H1 (cell line): ENCODE measurements around the gene MCC. TPM values are rescaled to one million over a fixed set of nuclear protein-coding genes. Genes with fewer than 3 reads are reported as not detected.

Source experiments
- CTCF ChIA-PET: fragments of 300-600 bp; sonication (Branson Sonifier 250); formaldehyde crosslinking; loops from one replicate; lab custom pipeline; 2021; ENCODE audit not compliant: partially characterized antibody; lab: Charles Lee
- POLR2A ChIA-PET: fragments of 300-600 bp; sonication (Branson Sonifier 250); formaldehyde crosslinking; loops from one replicate; lab custom pipeline; 2021; ENCODE audit warnings: inconsistent platforms; ENCODE audit not compliant: partially characterized antibody; lab: Charles Lee
- DNase-seq, 2 experiments: peaks; one replicate each; pipeline versions ENCODE4 v3.0.0 to v3.0.0-alpha.2; 2010 to 2022; ENCODE audit warnings: low spot score in 2 of 2, low read depth in 1 of 2, mixed read lengths in 1 of 2
- FAIRE-seq: peaks from 2 replicates; lab custom pipeline; 2011; peaks lifted over from hg19 to GRCh38; lab: Jason Lieb, UNC
- H2AFZ ChIP-seq: 2 replicates; pipeline ENCODE4 v1.8.1; 2012; ENCODE audit warnings: low read length, inconsistent platforms
- H2AK5ac ChIP-seq: 2 replicates; pipeline ENCODE4 v1.6.1; 2013; ENCODE audit warnings: low read depth, low read length
- H2BK120ac ChIP-seq: replicated peaks from 2 replicates; pipeline ENCODE3; 2013; ENCODE audit warnings: low read depth, low read length, inconsistent platforms
- H2BK12ac ChIP-seq: 2 replicates; pipeline ENCODE4 v1.6.1; 2013; ENCODE audit warnings: low read depth, low read length
- H2BK15ac ChIP-seq: 2 replicates; pipeline ENCODE4 v1.6.1; 2013; ENCODE audit warnings: low read length
- H2BK20ac ChIP-seq: 2 replicates; pipeline ENCODE4 v1.6.1; 2013; ENCODE audit warnings: low read length
- H2BK5ac ChIP-seq: 2 replicates; pipeline ENCODE4 v1.6.1; 2013; ENCODE audit warnings: low read depth, low read length
- H3K14ac ChIP-seq: 2 replicates; pipeline ENCODE4 v1.6.1; 2013; ENCODE audit warnings: inconsistent platforms; ENCODE audit not compliant: insufficient read length
- H3K18ac ChIP-seq: 2 replicates; pipeline ENCODE4 v1.6.1; 2013; ENCODE audit warnings: low read length; ENCODE audit errors: extremely low read depth
- H3K23ac ChIP-seq: 2 replicates; pipeline ENCODE4 v1.6.1; 2013; ENCODE audit warnings: inconsistent platforms; ENCODE audit not compliant: insufficient read length
- H3K23me2 ChIP-seq: 2 replicates; pipeline ENCODE4 v1.6.1; 2013; ENCODE audit warnings: low read depth, low read length
- H3K27ac ChIP-seq: 2 replicates; pipeline ENCODE4 v1.6.1; 2011; ENCODE audit warnings: low read depth, low read length, inconsistent platforms
- H3K27me3 ChIP-seq, 4 experiments: replicated peaks in 1 of 4; 1 replicate in 1 of 4; 2 replicates in 3 of 4; pipeline versions ENCODE4 v1.6.1 to v1.8.1; 2011 to 2013; ENCODE audit warnings: low read length in 3 of 4, mild to moderate bottlenecking in 3 of 4, inconsistent platforms in 2 of 4, mixed read lengths in 2 of 4, moderate library complexity in 1 of 4; ENCODE audit not compliant: control insufficient read depth in 3 of 4, insufficient read depth in 3 of 4; ENCODE audit errors: extremely low read depth in 1 of 4
- H3K36me3 ChIP-seq, 4 experiments: 2 replicates each; pipeline versions ENCODE4 v1.6.1 to v1.8.1; 2011 to 2013; ENCODE audit warnings: mild to moderate bottlenecking in 4 of 4, low read length in 3 of 4, moderate library complexity in 2 of 4, control low read depth in 1 of 4, inconsistent platforms in 1 of 4; ENCODE audit not compliant: insufficient read depth in 4 of 4, control insufficient read depth in 2 of 4
- H3K4ac ChIP-seq: replicated peaks from 2 replicates; pipeline ENCODE3; 2013; ENCODE audit warnings: low read length, low read depth, mixed read lengths, inconsistent platforms; ENCODE audit not compliant: insufficient read length
- H3K4me1 ChIP-seq, 4 experiments: replicated peaks in 1 of 4; 1 replicate in 1 of 4; 2 replicates in 3 of 4; pipeline versions ENCODE4 v1.6.1 to v1.8.1; 2011 to 2013; ENCODE audit warnings: low read length in 3 of 4, inconsistent platforms in 2 of 4, mixed read lengths in 1 of 4; ENCODE audit not compliant: insufficient read depth in 4 of 4, control insufficient read depth in 3 of 4
- H3K4me2 ChIP-seq, 2 experiments: 2 replicates each; pipeline versions ENCODE4 v1.6.1 to v1.8.1; 2011 to 2013; ENCODE audit warnings: low read depth in 2 of 2, low read length in 2 of 2, control low read depth in 1 of 2, inconsistent platforms in 1 of 2, mild to moderate bottlenecking in 1 of 2; ENCODE audit not compliant: insufficient read depth in 1 of 2
- H3K4me3 ChIP-seq, 4 experiments: fragments of 200-600, 300-600 bp in 1 of 4; sonication (generic), shearing (Covaris generic), sonication (Bioruptor Twin) in 1 of 4; 2 replicates each; pipeline versions ENCODE4 v1.5.1 to v1.8.1; 2011 to 2016; ENCODE audit warnings: low read length in 4 of 4, low read depth in 3 of 4, control low read depth in 2 of 4, inconsistent platforms in 2 of 4, mild to moderate bottlenecking in 2 of 4, mixed read lengths in 1 of 4, moderate library complexity in 1 of 4; ENCODE audit not compliant: insufficient read depth in 2 of 4; ENCODE audit errors: extremely low read depth in 1 of 4
- H3K56ac ChIP-seq: replicated peaks from 2 replicates; pipeline ENCODE3; 2013; ENCODE audit warnings: low read depth, mild to moderate bottlenecking, mixed read lengths, low read length, inconsistent platforms; ENCODE audit not compliant: insufficient read length
- H3K79me1 ChIP-seq: 2 replicates; pipeline ENCODE4 v1.6.1; 2013; ENCODE audit warnings: low read depth, low read length, control low read depth
- H3K79me2 ChIP-seq, 2 experiments: 2 replicates each; pipeline versions ENCODE4 v1.6.1 to v1.8.1; 2012 to 2013; ENCODE audit warnings: low read length in 2 of 2, mild to moderate bottlenecking in 2 of 2, inconsistent platforms in 1 of 2; ENCODE audit not compliant: insufficient read depth in 2 of 2, control insufficient read depth in 1 of 2
- H3K9ac ChIP-seq, 4 experiments: replicated peaks in 1 of 4; 1 replicate in 1 of 4; 2 replicates in 3 of 4; pipeline versions ENCODE4 v1.6.1 to v1.8.1; 2011 to 2013; ENCODE audit warnings: low read depth in 3 of 4, low read length in 3 of 4, control low read depth in 2 of 4, mild to moderate bottlenecking in 2 of 4, moderate library complexity in 2 of 4, inconsistent platforms in 1 of 4; ENCODE audit errors: extremely low read depth in 1 of 4
- H3K9me3 ChIP-seq, 2 experiments: 2 replicates each; pipeline versions ENCODE4 v1.6.1 to v1.8.1; 2012 to 2013; ENCODE audit warnings: mild to moderate bottlenecking in 2 of 2, moderate library complexity in 2 of 2, control low read depth in 1 of 2, inconsistent platforms in 1 of 2, low read depth in 1 of 2, low read length in 1 of 2, mixed read lengths in 1 of 2; ENCODE audit not compliant: insufficient read depth in 2 of 2
- H4K20me1 ChIP-seq, 2 experiments: replicated peaks in 1 of 2; 2 replicates each; pipeline versions ENCODE3 to v1.8.1; 2011 to 2013; ENCODE audit warnings: inconsistent platforms in 2 of 2, low read length in 2 of 2, mild to moderate bottlenecking in 1 of 2; ENCODE audit not compliant: insufficient read depth in 2 of 2, control insufficient read depth in 1 of 2
- H4K5ac ChIP-seq: 2 replicates; pipeline ENCODE4 v1.6.1; 2013; ENCODE audit warnings: low read length, low read depth, mixed read lengths, inconsistent platforms; ENCODE audit not compliant: insufficient read length
- H4K8ac ChIP-seq: 2 replicates; pipeline ENCODE4 v1.8.0; 2013; ENCODE audit warnings: mild to moderate bottlenecking, moderate library complexity, low read length, inconsistent platforms; ENCODE audit not compliant: insufficient read depth; ENCODE audit errors: extremely low read depth
- H4K91ac ChIP-seq: replicated peaks from 2 replicates; pipeline ENCODE3; 2013; ENCODE audit warnings: low read length, mixed read lengths, inconsistent platforms; ENCODE audit not compliant: insufficient read length
- BCL11A ChIP-seq, 2 experiments: IDR thresholded peaks; one replicate each; pipeline ENCODE4 v1.6.1; 2011; ENCODE audit warnings: low read depth in 2 of 2, low read length in 2 of 2, mild to moderate bottlenecking in 2 of 2
- EGR1 ChIP-seq: IDR thresholded peaks from 2 replicates; pipeline ENCODE4 v1.6.1; 2011; ENCODE audit warnings: low read depth, low read length, borderline replicate concordance
- GABPA ChIP-seq: IDR thresholded peaks from 2 replicates; pipeline ENCODE4 v1.6.1; 2011; ENCODE audit warnings: mild to moderate bottlenecking, low read length, moderate library complexity, borderline replicate concordance; ENCODE audit not compliant: insufficient read depth
- HDAC2 ChIP-seq, 2 experiments: fragments of 300-600 bp in 1 of 2; sonication (generic) in 1 of 2; IDR thresholded peaks; 2 replicates each; pipeline ENCODE4 v1.6.1; 2011 to 2012; ENCODE audit warnings: low read depth in 2 of 2, low read length in 2 of 2, mild to moderate bottlenecking in 2 of 2, moderate library complexity in 2 of 2, borderline replicate concordance in 1 of 2, inconsistent platforms in 1 of 2
- JUND ChIP-seq: IDR thresholded peaks from 2 replicates; pipeline ENCODE4 v1.6.1; 2011; ENCODE audit warnings: mild to moderate bottlenecking, improper control_type of control experiment, low read length
- KDM4A ChIP-seq: IDR thresholded peaks from one replicate; pipeline ENCODE4 v1.7.1; 2012; ENCODE audit warnings: low read depth, mild to moderate bottlenecking, moderate library complexity, low read length, inconsistent platforms; ENCODE audit not compliant: severe bottlenecking
- NANOG ChIP-seq: IDR thresholded peaks from 2 replicates; pipeline ENCODE4 v1.6.1; 2011; ENCODE audit warnings: low read length, low read depth, mild to moderate bottlenecking, inconsistent platforms; ENCODE audit not compliant: insufficient read depth, poor library complexity, severe bottlenecking
- RAD21 ChIP-seq, 2 experiments: IDR thresholded peaks in 1 of 2; conservative IDR thresholded peaks in 1 of 2; 2 replicates each; pipeline ENCODE4 v1.6.1; 2011; ENCODE audit warnings: low read depth in 2 of 2, low read length in 2 of 2, improper control_type of control experiment in 1 of 2, inconsistent platforms in 1 of 2, mild to moderate bottlenecking in 1 of 2, moderate library complexity in 1 of 2
- SIX5 ChIP-seq: IDR thresholded peaks from 2 replicates; pipeline ENCODE4 v1.6.1; 2011; ENCODE audit warnings: mild to moderate bottlenecking, low read depth, low read length
- SP1 ChIP-seq: IDR thresholded peaks from 2 replicates; pipeline ENCODE4 v1.6.1; 2011; ENCODE audit warnings: low read depth, low read length
- SP4 ChIP-seq: IDR thresholded peaks from 2 replicates; pipeline ENCODE4 v1.6.1; 2012; ENCODE audit warnings: low read length, inconsistent platforms
- TBP ChIP-seq: IDR thresholded peaks from 2 replicates; pipeline ENCODE4 v1.6.1; 2011; ENCODE audit warnings: low read depth, low read length, improper control_type of control experiment
- USF2 ChIP-seq: IDR thresholded peaks from 2 replicates; pipeline ENCODE4 v1.6.1; 2011; ENCODE audit warnings: low read length, improper control_type of control experiment
- whole genome bisulfite sequencing, 2 experiments: shearing (Covaris generic) in 1 of 2; methylation state at CpG; one replicate each; pipeline versions ENCODE4 v1.1.6 to v1.1.7; 2013 to 2015; ENCODE audit warnings: low lambda C conversion rate in 2 of 2, mixed read lengths in 2 of 2, inconsistent platforms in 1 of 2, low coverage in 1 of 2, missing lambda C conversion rate in 1 of 2; ENCODE audit not compliant: insufficient replicate concordance in 2 of 2, insufficient coverage in 1 of 2, insufficient read length in 1 of 2; ENCODE audit errors: extremely low coverage in 1 of 2, missing lambda C conversion rate in 1 of 2; 5-methylcytosine and 5-hydroxymethylcytosine counted together
- polyA plus RNA-seq, 7 experiments: library from polyadenylated mRNA; depleted of rRNA in 3 of 7; stranded (reverse) in 5 of 7; unstranded in 2 of 7; fragments of >200 nt in 5 of 7; fragments of 200-250 nt in 2 of 7; gene quantifications; 1 replicate in 5 of 7; 2 replicates in 1 of 7; 4 replicates in 1 of 7; pipeline versions ENCODE4 v1.2.1 to v1.2.3, GENCODE V29; 2011 to 2013; ENCODE audit warnings: missing spikeins in 2 of 7, mixed read lengths in 2 of 7
- total RNA-seq: library from RNA; stranded (reverse); fragmentation: NEBNext Ultra II Directional; extraction: Animal tissue kit (Norgen Biotek cat#: 25700); gene quantifications from 2 replicates; pipeline ENCODE4 v1.2.1, GENCODE V29; 2021

Gene MCC
- total and polyA plus RNA-seq, 2 of the 8 experiments (the other 6 are each of a cell fraction or from before 2014, with no cell fraction given): 2.6 to 18.3 TPM

- peaks cover 0 to 2% (median 0%) of the 10 kb centered on the region in 4 experiments; a peak in 1 of 7 replicates for H3K4me1 ChIP-seq
- WGBS, 2 experiments: 86% methylated on average over 3 of the region's 3 CpGs; no CpG with 5 or more reads in 1 of the 2 experiments
- no peak overlapping the region for H2BK5ac ChIP-seq
- no peaks in the 10 kb centered on the region for H3K79me1 ChIP-seq
- H3K18ac ChIP-seq: no peak overlapping the region
- no peak overlapping the region for H2AK5ac ChIP-seq
- no peak overlapping the region for H2BK120ac ChIP-seq
- no peak overlapping the region for H3K4me3 ChIP-seq
- H2BK15ac ChIP-seq: no peak overlapping the region
- no peak overlapping the region for H3K9ac ChIP-seq
- no peaks in the 10 kb centered on the region for H3K79me2 ChIP-seq
- no peak overlapping the region for H4K5ac ChIP-seq
- no peak overlapping the region for H2AFZ ChIP-seq
- H3K27me3 ChIP-seq: no peaks in the 10 kb centered on the region
- no peaks in the 10 kb centered on the region for H3K9me3 ChIP-seq
- ChIA-PET POLR2A (no interaction called here), CTCF (interaction anchor here (0.7 to 3.6 kb wide), 29 partner anchors 8 to 477 kb away, joined by 3 to 21 read pairs (median 4); no protein-coding TSS in a partner anchor)
- DNase-seq: no peak
- H3K23ac ChIP-seq: no peak overlapping the region
- no peak overlapping the region for H2BK12ac ChIP-seq
- no peaks in the 10 kb centered on the region for H3K36me3 ChIP-seq
- no peak overlapping the region for H3K14ac ChIP-seq
- H3K27ac ChIP-seq: no peak overlapping the region
- no peak for FAIRE-seq
- no peak overlapping the region for H2BK20ac ChIP-seq
- no peak overlapping the region for H3K4ac ChIP-seq
- no peak overlapping the region for H3K56ac ChIP-seq
- no peak overlapping the region for H3K4me2 ChIP-seq
- H4K8ac ChIP-seq: no peak overlapping the region
- no peaks in the 10 kb centered on the region; the same call in 1 of the 2 replicates for H3K23me2 ChIP-seq
- H4K20me1 ChIP-seq: peaks cover 1 to 2% of the 10 kb centered on the region in 2 experiments
- no peak overlapping the region for H4K91ac ChIP-seq
- TF ChIP-seq RAD21 (IDR thresholded peaks at IDR 0.05 in 1 of 2, conservative IDR thresholded peaks at IDR 0.05 in 1 of 2; ENCODE audit: low read depth in 2 of 2, low read length in 2 of 2): no peak
- TF ChIP-seq KDM4A: no peak
- no peak for TF ChIP-seq TBP
- TF ChIP-seq SP1: no peak
- TF ChIP-seq GABPA: no peak
- TF ChIP-seq USF2: no peak
- TF ChIP-seq SIX5: no peak
- TF ChIP-seq JUND: no peak
- no peak for TF ChIP-seq EGR1
- TF ChIP-seq BCL11A (IDR thresholded peaks at IDR 0.05; ENCODE audit: low read depth in 2 of 2, low read length in 2 of 2): no peak
- no peak for TF ChIP-seq HDAC2 (IDR thresholded peaks at IDR 0.05; ENCODE audit: borderline replicate concordance in 1 of 2, low read depth in 2 of 2, low read length in 2 of 2)
- TF ChIP-seq NANOG: no peak
- no peak for TF ChIP-seq SP4
Measured at GRCh38 chr5:113124265-113124664, 364.0 kb downstream of the MCC start.
